Osteocyte (in vitro differentiated cells): ENCODE data around the gene EXOC6B. TPM values are rescaled to one million over a fixed set of nuclear protein-coding genes. Genes with fewer than 3 reads are reported as not detected.

ENCODE experiments used
- DNase-seq: peaks from one replicate; pipeline ENCODE4 v3.0.0; 2021; ENCODE audit warnings: mixed read lengths; ENCODE audit not compliant: unreplicated experiment; ENCODE audit errors: extremely low spot score
- H3K27ac Mint-ChIP-seq: one replicate; pipeline ENCODE4 v1.8.0; 2021; ENCODE audit warnings: mild to moderate bottlenecking, mixed read lengths; ENCODE audit not compliant: unreplicated experiment
- H3K27me3 Mint-ChIP-seq: one replicate; pipeline ENCODE4 v1.8.0; 2021; ENCODE audit warnings: mixed read lengths; ENCODE audit not compliant: unreplicated experiment
- H3K36me3 Mint-ChIP-seq: one replicate; pipeline ENCODE4 v1.8.0; 2021; ENCODE audit warnings: mixed read lengths; ENCODE audit not compliant: unreplicated experiment
- H3K4me1 Mint-ChIP-seq: one replicate; pipeline ENCODE4 v1.8.0; 2021; ENCODE audit warnings: mixed read lengths; ENCODE audit not compliant: unreplicated experiment
- H3K4me3 Mint-ChIP-seq: one replicate; pipeline ENCODE4 v1.8.0; 2021; ENCODE audit warnings: mild to moderate bottlenecking, moderate library complexity, mixed read lengths; ENCODE audit not compliant: unreplicated experiment
- H3K9me3 Mint-ChIP-seq: one replicate; pipeline ENCODE4 v1.8.0; 2021; ENCODE audit warnings: mixed read lengths; ENCODE audit not compliant: unreplicated experiment
- CTCF ChIP-seq: fragments of 200-600 bp; sonication (generic); IDR thresholded peaks from 2 replicates; pipeline ENCODE4 v1.5.0; 2021; ENCODE audit warnings: antibody characterized with exemption, mild to moderate bottlenecking, moderate library complexity
- total RNA-seq: library from RNA; stranded (reverse); gene quantifications from 2 replicates; pipeline ENCODE4 v1.2.1, GENCODE V29; 2021

EXOC6B gene
- total RNA-seq, 1 donor from 2014 or later, result 33.8 TPM

GRCh38 chr2:72710418-72711152, 115.2 kb downstream of the EXOC6B start:
- DNase-seq, result no peak
- Mint-ChIP-seq H3K36me3 (peaks cover 6% of the 10 kb centered on the region), H3K9me3 (no peaks in the 10 kb centered on the region), H3K27ac (no peak overlapping the region), H3K4me3 (no peak overlapping the region), H3K4me1 (no peaks in the 10 kb centered on the region), H3K27me3 (no peaks in the 10 kb centered on the region)
- no peak for TF ChIP-seq CTCF

- Mint-ChIP-seq H3K4me1 (no peaks in the 10 kb centered on the region), H3K4me3 (no peak overlapping the region), H3K27me3 (no peaks in the 10 kb centered on the region), H3K27ac (no peak overlapping the region), H3K9me3 (no peaks in the 10 kb centered on the region), H3K36me3 (peaks cover 4% of the 10 kb centered on the region)
- DNase-seq, result no peak
- TF ChIP-seq CTCF, result no peak
Observed at GRCh38 chr2:72708236-72708635, 117.6 kb downstream of the EXOC6B start.

GRCh38 chr2:72698300-72698699, 127.5 kb downstream of the EXOC6B start:
- no peak for TF ChIP-seq CTCF
- Mint-ChIP-seq H3K9me3 (no peaks in the 10 kb centered on the region), H3K27ac (no peak overlapping the region), H3K36me3 (peaks cover 1% of the 10 kb centered on the region), H3K27me3 (no peaks in the 10 kb centered on the region), H3K4me3 (no peak overlapping the region), H3K4me1 (peaks cover 22% of the 10 kb centered on the region)
- DNase-seq, result no peak

GRCh38 chr2:72696559-72696958, 129.3 kb downstream of the EXOC6B start:
- Mint-ChIP-seq H3K9me3 (no peaks in the 10 kb centered on the region), H3K27me3 (no peaks in the 10 kb centered on the region), H3K27ac (no peak overlapping the region), H3K36me3 (peaks cover 1% of the 10 kb centered on the region), H3K4me1 (peaks cover 33% of the 10 kb centered on the region), H3K4me3 (no peak overlapping the region)
- no peak for TF ChIP-seq CTCF
- no peak for DNase-seq

GRCh38 chr2:72695676-72696075, 130.2 kb downstream of the EXOC6B start:
- H3K27me3 Mint-ChIP-seq, result no peaks in the 10 kb centered on the region
- peaks cover 1% of the 10 kb centered on the region for H3K36me3 Mint-ChIP-seq
- H3K9me3 Mint-ChIP-seq, result no peaks in the 10 kb centered on the region
- no peak for TF ChIP-seq CTCF
- DNase-seq, result no peak
- peaks cover 33% of the 10 kb centered on the region for H3K4me1 Mint-ChIP-seq
- H3K4me3 Mint-ChIP-seq, result no peak overlapping the region
- H3K27ac Mint-ChIP-seq, result no peak overlapping the region
